Brain microvascular endothelial cell (primary cell): ENCODE results near the gene FAM3D.

Source experiments
- DNase-seq: peaks from one replicate; pipeline ENCODE4 v3.0.0-alpha.2; 2020
- H3K27ac ChIP-seq: fragments of 250-450 bp; sonication (Bioruptor Pico); 2 replicates; pipeline ENCODE4 v1.5.1; 2020; ENCODE audit warnings: mild to moderate bottlenecking, moderate library complexity
- H3K27me3 ChIP-seq: fragments of 250-450 bp; sonication (Bioruptor Pico); replicated peaks from 2 replicates; pipeline ENCODE4 v1.5.1; 2020; ENCODE audit warnings: mild to moderate bottlenecking
- H3K36me3 ChIP-seq: fragments of 250-450 bp; sonication (Bioruptor Pico); replicated peaks from 2 replicates; pipeline ENCODE4 v1.5.1; 2020; ENCODE audit warnings: mild to moderate bottlenecking
- H3K4me3 ChIP-seq: 2 replicates; pipeline ENCODE4 v1.5.1; 2011; ENCODE audit warnings: low read depth, mild to moderate bottlenecking, control low read depth, low read length, moderate library complexity
- in situ Hi-C: cut with HindIII; loops from 2 replicates; pipeline ENCODE4 v1.10.0; 2017; ENCODE audit warnings: low sequenced_read_pairs, low pct_ligation_motif_present
- TF ChIP-seq, protein P1 (sequence below): IDR thresholded peaks from 2 replicates; pipeline ENCODE4 v1.5.1; 2011; ENCODE audit warnings: low read depth, mild to moderate bottlenecking, moderate library complexity, low read length, control low read depth, inconsistent platforms; ENCODE audit errors: missing control alignments

FAM3D gene

DNA sequence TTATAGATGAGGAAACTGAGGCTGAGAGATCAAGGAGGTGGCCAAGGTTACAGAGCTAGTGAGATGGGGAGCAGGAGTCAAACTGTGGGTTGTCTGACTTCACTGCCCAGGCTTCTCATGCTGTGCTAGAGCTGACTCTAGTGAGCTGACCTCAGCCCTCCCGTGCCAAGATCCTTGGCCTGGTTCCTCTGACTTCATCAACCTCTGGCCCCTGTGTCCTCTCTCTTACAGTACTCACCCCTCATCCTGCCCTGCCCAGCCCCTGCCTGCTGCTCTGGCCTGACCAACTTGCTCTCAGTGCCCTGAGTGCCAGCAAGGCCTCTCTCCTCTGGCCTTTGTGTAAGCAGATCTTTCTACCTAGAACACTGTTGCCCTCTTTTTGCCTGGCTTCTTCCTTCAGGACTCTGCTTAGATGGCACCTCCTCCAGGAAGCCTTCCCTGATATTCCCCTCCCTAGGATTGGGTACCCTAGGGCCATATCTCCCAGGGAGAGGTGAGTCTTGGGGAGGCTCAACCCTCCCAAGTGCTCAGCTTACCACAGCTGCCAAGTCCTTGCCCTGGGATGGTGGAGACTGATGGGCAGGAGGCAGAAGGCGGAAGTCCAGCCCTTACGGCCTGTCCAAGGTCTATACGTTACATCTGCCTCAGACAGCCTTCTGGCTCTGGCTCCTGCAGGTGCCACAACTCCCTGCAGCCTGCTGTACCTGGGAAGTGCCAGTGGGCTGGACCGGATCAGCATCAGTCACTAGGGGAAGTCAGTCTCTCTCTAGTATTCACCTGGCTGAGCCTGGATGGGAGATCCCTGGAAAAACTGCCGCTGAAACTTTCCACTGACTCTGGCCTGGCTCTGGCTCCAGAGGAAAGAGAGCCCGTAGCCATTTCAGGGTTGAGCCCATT is 53.1 kb downstream of the FAM3D start:
- Histone ChIP-seq H3K36me3 (no peaks in the 10 kb centered on the region), H3K27ac (no peak overlapping the region), H3K4me3 (no peak overlapping the region), H3K27me3 (no peaks in the 10 kb centered on the region)
- TF ChIP-seq, protein P1, sequence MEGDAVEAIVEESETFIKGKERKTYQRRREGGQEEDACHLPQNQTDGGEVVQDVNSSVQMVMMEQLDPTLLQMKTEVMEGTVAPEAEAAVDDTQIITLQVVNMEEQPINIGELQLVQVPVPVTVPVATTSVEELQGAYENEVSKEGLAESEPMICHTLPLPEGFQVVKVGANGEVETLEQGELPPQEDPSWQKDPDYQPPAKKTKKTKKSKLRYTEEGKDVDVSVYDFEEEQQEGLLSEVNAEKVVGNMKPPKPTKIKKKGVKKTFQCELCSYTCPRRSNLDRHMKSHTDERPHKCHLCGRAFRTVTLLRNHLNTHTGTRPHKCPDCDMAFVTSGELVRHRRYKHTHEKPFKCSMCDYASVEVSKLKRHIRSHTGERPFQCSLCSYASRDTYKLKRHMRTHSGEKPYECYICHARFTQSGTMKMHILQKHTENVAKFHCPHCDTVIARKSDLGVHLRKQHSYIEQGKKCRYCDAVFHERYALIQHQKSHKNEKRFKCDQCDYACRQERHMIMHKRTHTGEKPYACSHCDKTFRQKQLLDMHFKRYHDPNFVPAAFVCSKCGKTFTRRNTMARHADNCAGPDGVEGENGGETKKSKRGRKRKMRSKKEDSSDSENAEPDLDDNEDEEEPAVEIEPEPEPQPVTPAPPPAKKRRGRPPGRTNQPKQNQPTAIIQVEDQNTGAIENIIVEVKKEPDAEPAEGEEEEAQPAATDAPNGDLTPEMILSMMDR, result no peak
- in situ Hi-C loops, result no loop called here
- DNase-seq, result no peak

DNA sequence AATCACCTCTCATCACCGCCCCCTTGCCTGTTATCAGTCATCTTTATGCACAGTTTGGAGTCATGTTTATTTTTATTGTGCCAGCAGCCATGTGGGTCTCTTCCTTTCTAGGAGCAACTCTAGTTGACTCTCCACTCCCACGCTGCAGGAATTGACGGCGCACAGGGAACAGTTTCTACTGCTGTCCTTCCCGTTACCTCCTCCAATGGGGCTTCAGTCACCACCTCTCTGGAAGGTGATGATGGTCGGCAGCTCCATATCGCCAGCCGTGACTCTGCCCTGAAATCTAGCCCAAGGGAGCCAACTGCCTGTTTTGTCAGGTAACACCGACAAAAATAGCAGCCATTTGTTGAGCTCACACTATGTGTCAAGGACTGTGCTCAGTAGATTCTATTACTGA is 53.7 kb downstream of the FAM3D start:
- no peaks in the 10 kb centered on the region for H3K27me3 ChIP-seq
- in situ Hi-C loops, result no loop called here
- DNase-seq, result no peak
- TF ChIP-seq, protein P1, result no peak
- no peak overlapping the region for H3K4me3 ChIP-seq
- H3K27ac ChIP-seq, result no peak overlapping the region
- H3K36me3 ChIP-seq, result no peaks in the 10 kb centered on the region

DNA sequence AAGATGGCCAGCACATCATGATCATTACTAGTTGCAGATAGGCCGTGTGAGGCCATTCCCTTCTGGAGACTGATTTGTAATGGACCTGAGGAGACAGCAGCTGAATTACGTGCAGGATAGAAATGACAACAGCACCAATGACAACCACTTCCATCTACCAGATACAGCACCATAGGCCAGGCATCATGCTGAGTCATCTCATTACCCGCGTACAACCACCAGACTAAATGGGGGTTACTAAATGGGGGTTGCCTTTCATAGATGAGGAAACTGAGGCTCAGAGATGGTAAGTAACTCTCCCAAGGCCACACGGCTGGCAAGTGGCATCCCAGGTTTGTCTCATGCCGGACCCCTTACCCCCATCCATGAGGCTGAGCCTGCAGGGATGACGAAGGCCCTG is 56.6 kb downstream of the FAM3D start:
- H3K4me3 ChIP-seq, result no peak overlapping the region
- in situ Hi-C loops, result no loop called here
- TF ChIP-seq, protein P1, result no peak
- no peaks in the 10 kb centered on the region for H3K36me3 ChIP-seq
- no peak overlapping the region for H3K27ac ChIP-seq
- no peaks in the 10 kb centered on the region for H3K27me3 ChIP-seq
- DNase-seq, result no peak

DNA sequence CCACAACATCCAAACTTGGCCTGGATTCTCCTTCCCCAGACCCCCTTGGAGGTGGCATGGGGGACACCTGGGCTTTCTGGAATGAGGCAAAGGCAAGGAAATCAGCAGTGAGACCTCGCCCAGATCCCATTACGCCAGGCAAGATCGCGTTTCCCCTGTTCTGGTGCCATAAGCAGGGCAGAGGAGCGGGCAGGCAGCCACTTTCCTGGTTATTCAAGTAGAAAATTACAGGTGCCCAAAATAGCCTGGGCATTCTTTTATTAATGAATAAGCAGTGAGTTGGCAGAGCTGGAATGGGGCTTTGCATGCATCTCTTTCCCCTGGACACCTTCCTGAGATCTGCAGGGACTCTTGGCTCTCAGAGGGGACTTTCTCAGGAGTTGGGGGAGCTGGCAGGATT is 57.9 kb downstream of the FAM3D start:
- Histone ChIP-seq H3K4me3 (no peak overlapping the region), H3K27me3 (no peaks in the 10 kb centered on the region), H3K27ac (no peak overlapping the region), H3K36me3 (no peaks in the 10 kb centered on the region)
- TF ChIP-seq, protein P1, result no peak
- no peak for DNase-seq
- in situ Hi-C loops, result no loop called here

DNA sequence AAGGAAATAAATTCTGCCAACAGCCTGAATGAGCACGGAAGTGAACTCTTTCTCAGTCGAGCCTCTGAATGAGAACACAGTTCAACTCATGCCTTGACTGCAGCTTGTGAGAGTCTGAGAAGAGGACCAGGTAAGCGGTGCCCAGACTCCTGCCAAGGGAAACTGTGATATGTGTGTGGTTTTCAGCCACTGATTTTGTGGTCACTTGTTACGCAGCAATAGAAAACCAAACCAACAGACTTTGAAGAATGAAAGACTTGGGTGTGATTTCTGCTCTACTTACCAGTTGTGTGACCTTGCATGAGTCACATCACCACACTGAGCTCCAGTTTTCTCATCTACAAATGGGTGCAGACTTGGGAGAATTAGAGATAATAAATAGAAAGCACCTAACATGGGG is 58.8 kb downstream of the FAM3D start:
- Histone ChIP-seq H3K27me3 (no peaks in the 10 kb centered on the region), H3K27ac (no peak overlapping the region), H3K4me3 (no peak overlapping the region), H3K36me3 (no peaks in the 10 kb centered on the region)
- DNase-seq, result no peak
- TF ChIP-seq, protein P1, result no peak
- in situ Hi-C loops, result no loop called here

DNA sequence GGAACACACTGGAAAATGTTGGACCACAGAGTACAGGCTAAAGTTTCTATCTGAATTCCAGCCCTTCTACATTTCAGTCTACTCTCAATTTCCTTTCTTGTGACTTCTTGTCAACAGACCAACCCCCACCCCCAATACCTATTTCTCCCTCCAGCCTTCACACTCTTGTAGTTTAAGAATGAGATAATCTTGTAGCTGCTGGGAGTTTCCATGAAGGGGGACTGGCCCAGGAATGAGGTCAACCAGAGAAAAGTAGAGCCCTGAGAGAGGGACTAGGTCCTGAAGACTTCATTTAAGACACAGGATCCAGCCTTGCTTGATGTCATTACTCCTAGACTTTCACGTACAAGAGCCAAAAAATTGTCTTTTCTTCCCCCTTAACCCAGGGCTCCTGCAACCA is 59.9 kb downstream of the FAM3D start:
- no peaks in the 10 kb centered on the region for H3K27me3 ChIP-seq

More for the DNA sequence above, 59.9 kb downstream of the FAM3D start:
- in situ Hi-C loops, result no loop called here
- DNase-seq, result no peak
- H3K36me3 ChIP-seq, result no peaks in the 10 kb centered on the region
- H3K27ac ChIP-seq, result no peak overlapping the region
- no peak overlapping the region for H3K4me3 ChIP-seq
- TF ChIP-seq, protein P1, result no peak
